Hematopoietic multipotent progenitor cell treated with erythropoietin and hydrocortisone succinate and interleukin-3 and kit ligand, for 15 days (in vitro differentiated cells): Measurements from ENCODE around the gene NXPE4.
"Not testable (repeated sequence)": the region's sequence is repeated elsewhere in the genome, so short reads cannot be mapped to it uniquely, and the experiment has no call there.

ENCODE experiments used
- DNase-seq: peaks from one replicate; pipeline ENCODE4 v3.0.0-alpha.2; 2015; ENCODE audit warnings: low spot score

NXPE4 gene

GRCh38 chr11:114595571-114595970 is at the start of gene NXPE4:
TSS of gene NXPE4 (minus strand) at chr11:114595786. CDS start at chr11:114594759, 1,027 bp downstream.
- no peak for DNase-seq

- not testable (repeated sequence) for DNase-seq
Measured at GRCh38 chr11:114639440-114639839, 43.9 kb upstream of the NXPE4 start.

DNA sequence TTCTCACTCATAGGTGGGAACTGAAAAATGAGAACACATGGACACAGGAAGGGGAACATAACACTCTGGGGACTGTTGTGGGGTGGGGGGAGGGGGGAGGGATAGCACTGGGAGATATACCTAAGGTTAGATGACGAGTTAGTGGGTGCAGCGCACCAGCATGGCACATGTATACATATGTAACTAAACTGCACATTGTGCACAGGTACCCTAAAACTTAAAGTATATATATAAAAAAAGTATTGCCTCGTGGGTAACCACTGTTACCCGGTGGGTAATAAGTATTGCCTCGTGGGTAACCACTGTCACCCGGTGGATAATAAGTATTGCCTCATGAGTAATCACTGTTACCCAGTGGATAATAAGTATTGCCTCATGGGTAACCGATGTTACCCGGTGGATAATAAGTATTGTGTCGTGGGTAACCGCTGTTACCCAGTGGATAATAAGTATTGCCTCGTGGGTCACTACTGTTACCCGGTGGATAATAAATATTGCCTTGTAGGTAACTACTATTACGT is 35.9 kb upstream of the NXPE4 start:
- not testable (repeated sequence) for DNase-seq

GRCh38 chr11:114625294-114625693 is 29.7 kb upstream of the NXPE4 start:
- DNase-seq: no peak

DNA sequence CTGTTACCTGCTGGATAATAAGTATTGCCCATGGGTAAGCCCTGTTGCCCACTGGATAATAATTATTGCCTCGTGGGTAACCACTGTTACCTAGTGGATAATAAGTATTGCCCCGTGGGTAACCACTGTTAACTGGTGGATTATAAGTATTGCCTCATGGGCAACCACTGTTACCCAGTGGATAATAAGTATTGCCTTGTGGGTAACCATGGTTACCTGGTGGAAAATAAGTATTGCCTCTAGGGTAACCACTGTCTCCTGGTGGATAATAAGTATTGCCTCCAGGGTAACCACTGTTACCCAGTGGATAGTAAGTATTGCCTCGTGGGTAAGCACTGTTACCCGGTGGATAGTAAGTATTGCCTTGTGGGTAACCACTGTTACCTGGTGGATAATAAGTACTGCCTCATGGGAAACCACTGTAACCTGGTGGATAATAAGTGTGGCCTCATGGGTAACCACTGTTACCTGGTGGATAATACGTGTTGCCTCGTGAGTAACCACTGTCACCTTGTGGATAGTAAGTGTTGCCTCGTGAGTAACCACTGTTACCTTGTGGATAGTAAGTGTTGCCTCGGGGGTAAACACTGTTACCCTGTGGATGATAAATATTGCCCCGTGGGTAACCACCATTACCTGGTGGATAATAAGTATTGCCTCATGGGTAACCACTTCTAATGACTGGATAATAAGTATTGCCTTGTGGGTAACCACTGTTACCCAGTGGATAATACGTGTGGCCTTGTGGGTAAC is 29.0 kb upstream of the NXPE4 start:
- no peak for DNase-seq

GRCh38 chr11:114623720-114624119 is 28.1 kb upstream of the NXPE4 start:
- DNase-seq: no peak

GRCh38 chr11:114622858-114623257 is 27.3 kb upstream of the NXPE4 start:
- no peak for DNase-seq

DNA sequence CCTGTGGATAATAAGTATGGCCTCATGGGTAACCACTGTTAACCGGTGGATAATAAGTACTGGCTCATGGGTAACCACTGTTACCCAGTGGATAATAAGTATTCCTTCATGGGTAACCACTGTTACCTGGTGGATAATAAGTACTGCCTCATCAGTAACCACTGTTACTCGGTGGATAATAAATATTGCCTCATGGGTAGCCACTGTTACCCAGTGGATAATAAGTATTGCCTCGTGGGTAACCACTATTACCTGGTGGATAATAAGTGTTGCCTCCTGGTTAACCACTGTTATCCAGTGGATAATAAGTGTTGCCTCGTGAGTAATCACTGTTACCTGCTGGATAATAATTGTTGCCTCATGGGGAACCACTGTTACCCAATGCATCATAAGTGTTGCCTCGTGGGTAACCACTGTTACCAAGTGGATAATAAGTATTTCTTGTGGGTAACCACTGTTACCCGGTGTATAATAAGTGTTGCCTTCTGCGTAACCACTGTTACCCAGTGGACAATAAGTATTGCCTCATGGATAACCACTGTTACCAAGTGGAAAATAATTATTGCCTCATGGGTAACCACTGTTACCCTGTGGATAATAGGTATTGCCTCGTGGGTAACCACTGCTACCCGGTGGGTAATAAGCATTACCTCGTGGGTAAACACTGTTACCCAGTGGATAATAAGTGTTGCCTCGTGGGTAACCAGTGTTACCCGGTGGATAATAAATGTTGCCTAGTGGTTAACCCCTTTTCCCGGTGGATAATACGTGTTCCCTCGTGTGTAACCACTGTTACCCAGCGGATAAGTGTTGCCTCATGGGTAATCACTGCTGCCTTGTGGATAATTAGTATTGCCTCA is 26.6 kb upstream of the NXPE4 start:
- no peak for DNase-seq

DNA sequence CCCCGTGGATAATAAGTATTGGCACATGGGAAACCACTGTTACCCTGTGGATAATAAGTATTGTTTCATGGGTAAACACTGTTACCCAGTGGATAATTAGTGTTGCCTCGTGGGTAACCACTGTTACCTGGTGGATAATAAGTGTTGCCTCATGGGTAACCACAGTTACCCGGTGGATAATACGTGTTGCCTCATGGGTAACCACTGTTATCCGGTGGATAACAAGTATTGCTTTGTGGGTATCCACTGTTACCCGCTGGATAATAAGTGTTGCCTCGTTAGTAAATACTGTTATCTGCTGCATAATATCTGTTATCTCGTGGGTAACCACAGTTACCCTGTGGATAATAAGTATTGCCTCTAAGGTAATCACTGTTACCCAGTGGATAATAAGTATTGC is 25.5 kb upstream of the NXPE4 start:
- DNase-seq: no peak

DNA sequence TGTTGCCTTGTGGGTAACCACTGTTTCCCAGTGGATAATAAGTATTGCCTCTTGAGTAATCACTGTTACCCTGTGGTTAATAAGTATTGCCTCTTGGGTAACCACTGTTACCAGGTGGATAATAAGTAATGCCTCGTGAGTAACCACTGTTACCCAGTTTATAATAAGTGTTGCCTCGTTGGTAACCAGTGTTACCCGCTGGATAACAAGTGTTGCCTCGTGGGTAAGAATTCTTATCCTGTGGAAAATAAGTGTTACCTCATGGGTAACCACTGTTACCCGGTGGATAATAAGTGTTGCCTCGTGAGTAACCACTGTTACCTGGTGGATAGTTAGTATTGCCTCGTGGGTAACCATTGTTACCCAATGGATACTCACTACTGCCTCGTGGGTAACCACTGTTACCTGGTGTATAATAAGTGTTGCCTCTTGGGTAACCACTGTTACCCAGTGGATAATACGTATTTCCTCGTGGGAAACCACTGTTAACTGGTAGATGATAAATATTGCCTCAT is 24.1 kb upstream of the NXPE4 start:
- no peak for DNase-seq

DNA sequence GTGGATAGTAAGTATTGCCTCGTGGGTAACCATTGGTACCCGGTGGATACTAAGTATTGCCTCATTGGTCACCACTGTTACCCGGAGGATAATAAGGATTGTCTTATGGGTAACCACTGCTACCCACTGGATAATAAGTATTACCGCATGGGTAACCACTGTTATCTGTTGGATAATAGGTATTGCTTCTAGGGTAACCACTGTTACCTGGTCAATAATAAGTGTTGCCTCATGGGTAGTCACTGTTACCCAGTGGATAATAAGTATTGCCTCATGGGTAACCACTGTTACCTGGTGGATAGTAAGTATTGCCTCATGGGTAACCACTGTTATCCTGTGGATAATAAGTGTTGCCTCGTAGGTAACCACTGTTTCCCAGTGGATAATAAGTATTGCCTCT is 22.6 kb upstream of the NXPE4 start:
- no peak for DNase-seq

DNA sequence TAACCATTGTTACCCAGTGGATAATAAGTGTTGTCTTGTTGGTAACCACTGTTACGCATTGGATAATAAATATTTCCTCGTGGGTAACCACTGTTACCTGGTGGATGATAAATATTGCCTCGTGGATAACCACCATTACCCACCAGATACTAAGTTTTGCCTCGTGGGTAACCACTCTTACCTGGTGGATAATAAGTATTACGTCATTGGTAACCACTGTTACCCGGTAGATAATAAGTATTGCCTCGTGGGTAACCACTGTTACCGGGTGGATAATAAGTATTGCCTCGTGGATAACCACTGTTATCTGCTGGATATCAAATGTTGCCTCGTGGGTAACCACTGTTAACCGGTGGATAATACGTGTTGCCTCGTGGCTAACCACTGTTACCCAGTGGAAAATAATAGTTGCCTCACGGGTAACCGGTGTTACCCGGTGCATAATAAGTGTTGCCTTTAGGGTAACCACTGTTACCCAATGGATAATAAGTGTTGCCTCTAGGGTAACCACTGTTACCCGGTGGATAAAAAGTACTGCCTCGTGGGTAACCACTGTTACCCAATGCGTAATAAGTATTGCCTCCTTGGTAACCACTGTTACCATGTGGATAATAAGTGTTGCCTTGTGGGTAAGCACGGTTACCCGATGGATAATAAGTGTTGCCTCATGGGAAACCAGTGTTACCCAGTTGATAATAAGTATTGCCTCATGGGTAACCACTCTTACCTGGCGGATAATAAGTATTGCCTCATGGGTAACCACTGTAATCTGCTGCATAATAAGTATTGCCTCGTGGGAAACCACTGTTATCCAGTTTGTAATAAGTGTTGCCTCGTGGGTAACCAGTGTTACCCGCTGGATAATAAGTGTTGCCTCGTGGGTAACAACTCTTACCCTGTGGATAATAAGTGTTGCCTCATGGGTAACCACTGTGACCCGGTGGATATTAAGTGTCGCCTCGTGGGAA is 21.9 kb upstream of the NXPE4 start:
- no peak for DNase-seq

GRCh38 chr11:114616516-114616915 is 20.9 kb upstream of the NXPE4 start:
- no peak for DNase-seq

DNA sequence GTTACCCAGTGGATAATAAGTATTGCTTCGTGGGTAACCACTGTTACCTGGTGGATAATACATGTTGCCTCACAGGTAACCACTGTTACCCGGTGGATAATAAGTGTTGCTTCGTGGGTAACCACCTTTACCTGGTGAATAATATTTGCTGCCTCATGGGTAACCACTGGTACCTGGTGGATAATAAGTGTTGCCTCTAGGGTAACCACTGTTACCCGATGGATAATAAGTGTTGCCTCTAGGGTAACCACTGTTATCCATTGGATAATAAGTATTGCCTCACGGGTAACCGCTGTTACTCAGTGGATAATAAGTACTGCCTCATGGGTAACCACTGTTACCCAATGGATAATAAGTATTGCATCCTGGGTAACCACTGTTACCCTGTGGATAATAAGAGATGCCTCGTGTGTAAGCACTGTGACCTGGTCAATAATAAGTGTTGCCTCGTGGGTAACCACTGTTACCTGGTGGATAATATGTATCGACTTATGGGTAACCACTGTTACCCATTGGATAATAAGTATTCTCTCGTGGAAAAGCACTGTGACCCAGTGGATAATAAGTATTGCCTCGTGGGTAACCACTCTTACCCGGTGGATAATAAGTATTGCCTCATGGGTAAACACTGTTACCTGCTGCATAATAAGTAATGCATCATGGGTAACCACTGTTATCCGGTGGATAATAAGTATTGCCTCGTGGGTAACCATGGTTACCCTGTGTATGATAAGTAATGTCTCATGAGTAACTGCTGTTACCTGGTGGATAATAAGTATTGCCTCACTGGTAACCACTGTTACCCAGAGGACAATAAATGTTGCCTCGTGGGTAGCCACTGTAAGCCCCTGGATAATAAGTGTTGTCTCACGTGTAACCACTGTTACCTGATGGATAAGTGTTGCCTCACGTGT is 20.1 kb upstream of the NXPE4 start:
- no peak for DNase-seq

- no peak for DNase-seq
Measured at GRCh38 chr11:114614127-114614720, 18.6 kb upstream of the NXPE4 start.

- DNase-seq: not testable (repeated sequence)
Measured at GRCh38 chr11:114613094-114613493, 17.5 kb upstream of the NXPE4 start.

DNA sequence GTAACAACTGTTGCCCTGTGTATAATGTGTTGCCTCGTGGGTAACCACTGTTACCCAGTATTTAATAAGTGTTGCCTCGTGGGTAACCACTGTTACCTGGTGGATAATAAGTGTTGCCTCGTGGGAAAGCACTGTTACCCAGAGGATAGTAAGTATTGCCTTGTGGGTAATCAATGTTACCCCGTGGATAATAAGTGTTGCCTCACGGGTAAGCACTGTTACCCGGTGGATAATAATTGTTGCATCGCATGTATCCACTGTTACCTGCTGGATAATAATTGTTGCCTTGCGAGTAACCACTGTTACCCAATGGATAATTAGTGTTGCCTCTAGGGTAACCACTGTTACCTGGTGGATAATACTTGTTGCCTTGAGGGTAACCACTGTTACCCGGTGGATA is 17.1 kb upstream of the NXPE4 start:
- DNase-seq: no peak

DNA sequence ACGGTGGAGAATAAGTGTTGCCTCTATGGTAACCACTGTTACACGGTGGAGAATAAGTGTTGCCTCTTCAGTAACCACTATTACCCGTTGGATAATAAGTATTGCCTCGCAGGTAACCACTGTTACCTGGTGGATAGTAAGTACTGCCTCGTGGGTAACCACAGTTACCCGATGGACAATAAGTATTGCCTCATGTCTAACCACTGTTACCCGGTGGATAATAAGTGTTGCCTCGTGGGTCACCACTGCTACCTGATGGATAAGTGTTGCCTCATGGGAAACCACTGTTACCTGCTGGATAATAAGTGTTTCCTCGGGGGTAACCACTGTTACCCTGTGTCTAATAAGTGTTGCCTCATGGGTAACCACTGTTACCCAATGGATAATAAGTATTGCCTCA is 16.6 kb upstream of the NXPE4 start:
- not testable (repeated sequence) for DNase-seq

- no peak for DNase-seq
Measured at GRCh38 chr11:114610984-114611944, 15.7 kb upstream of the NXPE4 start.
